Left renal cortex interstitium (tissue), 4 donors: Measurements from ENCODE around the gene GTF2H4. TPM values are rescaled to one million over a fixed set of nuclear protein-coding genes. Genes with fewer than 3 reads are reported as not detected.
"Not testable (repeated sequence)": the region's sequence is repeated elsewhere in the genome, so short reads cannot be mapped to it uniquely, and the experiment has no call there.

Experiments used
- DNase-seq, 4 donors: peaks; one replicate each; pipeline ENCODE4 v3.0.0-alpha.2; 2013; ENCODE audit warnings: low read depth in 4 of 4, low spot score in 2 of 4, missing footprints in 1 of 4
- polyA plus RNA-seq, 4 donors: library from polyadenylated mRNA; unstranded; fragments of 120-200 nt; gene quantifications; one replicate each; pipeline ENCODE4 v1.2.1, GENCODE V29; 2013; ENCODE audit not compliant: insufficient read length in 4 of 4

GTF2H4 gene
- polyA plus RNA-seq, 4 donors = 35.3 to 60.7 (median 45.6) TPM

DNA sequence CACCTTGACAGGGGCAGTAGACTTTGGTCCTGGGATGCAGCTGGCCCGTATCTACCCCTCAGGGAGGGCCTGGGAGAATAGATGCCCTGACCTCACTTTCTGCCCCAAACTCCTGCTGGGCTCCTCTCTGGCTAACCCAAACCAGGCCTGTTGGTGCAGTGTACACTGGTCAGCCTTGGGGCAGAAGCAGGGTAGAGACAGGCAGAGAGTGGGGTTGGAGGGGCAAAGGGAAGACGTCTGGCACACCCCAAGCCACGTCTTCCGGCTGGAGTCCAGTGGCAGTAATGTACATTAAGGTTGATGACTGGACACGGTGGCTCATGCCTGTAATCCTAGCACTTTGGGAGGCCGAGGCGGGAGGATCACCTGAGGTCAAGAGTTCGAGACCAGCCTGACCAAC lies 14.3 kb upstream of the GTF2H4 start:
- DNase-seq = no peak

DNA sequence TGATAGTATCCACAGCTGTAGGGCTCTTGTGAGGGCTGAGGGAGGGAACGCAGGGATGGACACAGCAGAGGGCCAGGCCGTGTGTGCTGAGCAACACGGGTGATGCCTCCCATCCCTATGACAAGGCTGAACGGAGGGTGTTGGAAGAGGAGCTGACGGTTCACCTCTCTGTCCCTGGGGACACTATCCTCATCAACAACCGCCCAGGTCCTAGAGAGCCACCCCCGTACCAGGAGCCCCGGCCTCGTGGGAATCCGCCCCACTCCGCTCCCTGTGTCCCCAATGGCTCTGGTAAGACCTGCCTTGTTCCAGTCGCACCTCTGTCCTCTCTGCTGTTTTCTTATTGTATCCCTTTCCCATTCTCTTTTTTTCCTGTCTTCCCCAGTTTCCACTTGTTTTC lies 13.6 kb upstream of the GTF2H4 start:
- DNase-seq = no peak

DNA sequence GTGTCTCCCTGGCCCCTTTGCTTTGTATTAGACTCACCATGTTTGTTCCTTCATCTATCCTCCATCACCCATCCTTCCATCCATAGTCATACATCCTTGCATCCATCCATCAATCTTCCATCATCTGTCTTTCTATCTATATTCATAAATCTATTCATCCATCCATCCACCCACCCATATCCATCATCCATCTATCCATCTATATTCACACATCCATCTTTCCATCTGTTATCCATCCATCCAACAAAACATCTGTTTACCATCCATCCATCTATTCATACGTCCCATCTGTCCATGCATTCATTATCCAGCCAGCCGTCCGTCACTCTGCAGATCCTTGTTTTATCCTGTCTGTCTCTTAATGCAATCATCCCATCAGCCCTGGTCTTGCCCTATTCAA lies 13.1 kb upstream of the GTF2H4 start:
- DNase-seq = no peak

DNA sequence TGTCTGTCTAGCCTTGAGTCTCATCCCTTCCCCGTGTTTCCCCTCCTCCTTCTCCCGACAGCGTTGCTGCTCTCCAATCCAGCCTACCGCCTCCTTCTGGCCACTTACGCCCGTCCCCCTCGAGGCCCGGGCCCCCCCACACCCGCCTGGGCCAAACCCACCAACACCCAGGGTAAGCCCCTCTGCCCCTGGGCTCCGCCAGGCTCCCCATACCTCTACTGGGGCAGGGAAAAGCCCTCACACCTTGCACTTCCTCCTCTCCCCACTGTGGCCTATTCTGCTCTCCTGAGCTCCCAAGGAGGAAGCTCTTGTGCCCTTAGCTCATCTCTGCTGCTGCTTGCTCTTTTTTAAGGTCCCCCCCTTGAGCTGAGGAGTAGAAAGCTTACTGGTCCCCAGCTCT lies 12.7 kb upstream of the GTF2H4 start:
- DNase-seq = no peak

DNA sequence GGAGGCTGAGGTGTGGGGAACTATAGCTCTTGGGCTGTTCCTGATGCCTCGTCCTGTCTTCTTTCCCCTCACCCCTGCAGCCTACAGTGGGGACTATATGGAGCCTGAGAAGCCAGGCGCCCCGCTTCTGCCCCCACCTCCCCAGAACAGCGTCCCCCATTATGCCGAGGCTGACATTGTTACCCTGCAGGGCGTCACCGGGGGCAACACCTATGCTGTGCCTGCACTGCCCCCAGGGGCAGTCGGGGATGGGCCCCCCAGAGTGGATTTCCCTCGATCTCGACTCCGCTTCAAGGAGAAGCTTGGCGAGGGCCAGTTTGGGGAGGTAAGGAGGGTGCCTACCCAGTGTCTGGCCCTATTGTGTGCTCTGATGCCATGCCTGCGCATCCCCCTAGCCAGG lies 11.5 kb upstream of the GTF2H4 start:
- DNase-seq = no peak

DNA sequence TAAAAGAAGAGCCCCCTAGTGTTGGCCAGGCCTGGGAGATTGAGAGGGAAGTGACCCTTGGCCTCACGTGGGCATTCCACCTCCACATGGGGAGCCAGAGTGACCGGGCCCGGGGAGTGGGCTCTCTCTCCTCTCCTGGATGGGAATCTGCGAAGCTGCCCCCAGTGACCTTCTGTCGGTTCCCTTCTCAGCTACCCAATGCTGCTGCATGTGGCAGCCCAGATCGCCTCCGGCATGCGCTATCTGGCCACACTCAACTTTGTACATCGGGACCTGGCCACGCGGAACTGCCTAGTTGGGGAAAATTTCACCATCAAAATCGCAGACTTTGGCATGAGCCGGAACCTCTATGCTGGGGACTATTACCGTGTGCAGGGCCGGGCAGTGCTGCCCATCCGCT lies 10.1 kb upstream of the GTF2H4 start:
- no peak for DNase-seq

DNA sequence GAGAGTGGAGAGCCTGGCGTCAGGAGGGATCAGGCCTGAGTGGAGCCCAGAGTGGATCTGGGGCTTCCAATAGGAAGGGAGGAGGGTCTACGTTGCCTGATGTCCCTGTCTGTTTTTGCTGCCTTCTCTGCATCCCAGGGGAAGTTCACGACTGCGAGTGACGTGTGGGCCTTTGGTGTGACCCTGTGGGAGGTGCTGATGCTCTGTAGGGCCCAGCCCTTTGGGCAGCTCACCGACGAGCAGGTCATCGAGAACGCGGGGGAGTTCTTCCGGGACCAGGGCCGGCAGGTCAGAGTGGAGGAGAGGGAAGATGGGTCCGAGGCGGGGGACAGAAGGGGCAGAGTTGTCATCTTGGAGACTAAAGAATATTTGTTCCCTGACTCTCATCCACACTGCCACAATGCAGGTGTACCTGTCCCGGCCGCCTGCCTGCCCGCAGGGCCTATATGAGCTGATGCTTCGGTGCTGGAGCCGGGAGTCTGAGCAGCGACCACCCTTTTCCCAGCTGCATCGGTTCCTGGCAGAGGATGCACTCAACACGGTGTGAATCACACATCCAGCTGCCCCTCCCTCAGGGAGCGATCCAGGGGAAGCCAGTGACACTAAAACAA lies 9.2 kb upstream of the GTF2H4 start:
- DNase-seq = no peak

DNA sequence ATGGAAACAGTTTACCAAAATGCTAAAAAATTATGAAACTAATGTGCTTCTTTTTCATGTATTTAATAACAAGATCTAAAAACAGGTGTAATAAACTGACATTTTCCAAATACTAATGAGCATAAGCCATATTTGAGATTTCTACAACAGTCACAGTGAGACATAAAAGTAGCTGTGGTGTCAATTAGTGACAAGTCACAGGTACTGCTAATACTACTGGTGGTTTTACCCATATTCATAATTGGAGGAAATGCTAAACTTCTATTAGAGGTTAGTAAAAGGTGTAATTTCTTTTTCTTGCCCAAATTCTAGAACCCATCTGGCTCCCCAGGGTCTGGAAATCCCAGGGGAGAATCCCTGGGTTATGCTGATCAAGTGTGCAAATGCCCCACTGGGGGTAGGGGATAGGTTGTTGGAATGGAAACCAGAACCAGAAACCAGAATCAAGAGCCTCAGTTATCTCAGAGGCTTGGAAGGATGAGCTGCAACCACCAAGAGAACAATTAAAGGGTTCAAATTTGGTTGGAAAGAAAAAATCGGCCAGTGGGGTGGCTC lies 7.1 kb upstream of the GTF2H4 start:
- DNase-seq = no peak

DNA sequence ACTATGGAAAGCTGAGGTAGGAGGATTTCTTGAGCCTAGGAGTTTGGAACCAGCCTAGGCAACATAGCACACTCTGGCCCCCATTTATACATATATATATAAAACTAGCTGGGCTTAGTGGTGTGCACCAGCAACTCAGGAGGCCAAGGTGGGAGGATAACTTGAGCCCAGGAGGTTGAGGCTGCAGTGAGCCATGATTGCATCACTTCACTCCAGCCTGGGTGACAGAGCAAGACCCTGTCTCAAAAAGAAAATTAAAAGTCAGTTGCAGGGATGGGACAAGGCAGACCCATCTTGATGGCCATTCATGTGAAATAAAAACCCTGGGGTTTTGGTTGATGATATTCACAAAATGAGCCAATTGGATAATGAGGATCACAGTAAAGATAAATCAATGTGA lies 6.6 kb upstream of the GTF2H4 start:
- DNase-seq = no peak

DNA sequence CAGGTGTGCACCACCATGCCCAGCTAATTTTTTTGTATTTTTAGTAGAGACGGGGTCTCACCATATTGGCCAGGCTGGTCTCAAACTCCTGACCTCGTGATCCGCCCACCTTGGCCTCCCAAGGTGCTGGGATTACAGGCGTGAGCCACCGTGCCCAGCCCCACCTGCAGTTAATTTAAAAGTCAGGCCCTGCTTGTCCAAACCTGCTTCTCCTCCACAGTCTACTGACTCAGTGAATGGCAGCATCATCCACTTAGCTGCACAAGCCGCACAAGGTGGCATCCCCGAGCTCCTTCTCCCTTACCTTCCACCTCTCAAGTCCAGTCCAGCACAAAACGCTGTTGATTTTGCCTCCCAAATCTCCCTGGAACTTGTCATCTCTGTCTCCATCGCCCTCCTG lies 5.8 kb upstream of the GTF2H4 start:
- not testable (repeated sequence) for DNase-seq

DNA sequence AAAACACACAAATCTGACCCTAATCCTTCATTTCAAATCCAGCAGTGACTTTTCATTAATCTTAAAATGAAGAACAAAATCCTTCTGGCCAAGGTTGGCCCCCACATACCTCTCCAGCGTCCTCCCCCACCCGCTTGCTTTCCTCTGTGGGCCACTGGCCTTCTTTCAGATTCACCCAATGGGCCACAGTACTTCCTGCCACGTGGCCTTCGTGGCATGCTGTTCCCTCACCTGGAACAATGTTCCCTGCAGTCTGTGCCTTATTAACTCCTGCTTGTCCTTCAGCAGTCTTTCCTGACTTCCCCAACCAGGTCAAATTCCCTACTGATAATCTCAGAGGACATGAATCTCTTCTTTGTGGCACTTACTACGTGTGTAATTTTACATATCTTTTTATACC lies 5.3 kb upstream of the GTF2H4 start:
- DNase-seq = no peak

DNA sequence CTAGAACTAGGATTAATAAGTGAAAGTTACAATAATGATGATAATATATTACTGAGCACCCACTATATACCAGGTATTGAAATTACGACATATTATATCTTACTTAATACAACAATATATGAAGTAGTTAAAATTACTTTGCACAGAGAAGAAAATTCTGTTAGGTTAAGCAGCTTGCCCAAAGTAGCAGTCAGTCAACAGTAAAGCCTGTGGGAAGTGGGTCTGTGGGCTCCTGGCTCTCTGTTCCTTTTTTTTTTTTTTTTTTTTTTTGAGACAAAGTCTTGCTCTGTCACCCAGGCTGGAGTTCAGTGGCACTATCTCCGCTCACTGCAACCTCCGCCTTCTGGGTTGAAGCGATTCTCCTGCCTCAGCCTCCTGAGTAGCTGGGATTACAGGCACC lies 4.8 kb upstream of the GTF2H4 start:
- no peak for DNase-seq

DNA sequence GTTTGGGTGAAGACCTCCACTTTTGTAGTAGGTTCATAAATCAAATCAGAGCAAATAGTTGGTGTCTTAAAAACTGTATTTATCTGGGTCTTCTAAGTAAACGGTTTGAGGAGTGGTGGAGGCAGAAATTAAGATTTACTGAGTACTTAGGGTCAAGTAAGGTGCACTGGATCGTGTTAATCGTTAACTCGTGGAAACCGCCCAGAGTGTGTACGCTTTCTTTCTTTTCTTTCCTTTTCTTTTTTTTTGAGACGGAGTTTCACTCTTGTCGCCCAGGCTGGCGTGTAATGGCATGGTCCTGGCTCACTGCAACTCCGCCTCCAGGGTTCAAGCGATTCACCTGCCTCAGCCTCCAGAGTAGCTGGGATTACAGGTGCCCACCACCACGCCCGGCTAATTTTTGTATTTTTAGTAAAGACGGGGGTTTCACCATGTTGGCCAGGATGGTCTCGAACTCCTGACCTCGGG lies 683 bp upstream of the GTF2H4 start:
- not testable (repeated sequence) for DNase-seq

DNA sequence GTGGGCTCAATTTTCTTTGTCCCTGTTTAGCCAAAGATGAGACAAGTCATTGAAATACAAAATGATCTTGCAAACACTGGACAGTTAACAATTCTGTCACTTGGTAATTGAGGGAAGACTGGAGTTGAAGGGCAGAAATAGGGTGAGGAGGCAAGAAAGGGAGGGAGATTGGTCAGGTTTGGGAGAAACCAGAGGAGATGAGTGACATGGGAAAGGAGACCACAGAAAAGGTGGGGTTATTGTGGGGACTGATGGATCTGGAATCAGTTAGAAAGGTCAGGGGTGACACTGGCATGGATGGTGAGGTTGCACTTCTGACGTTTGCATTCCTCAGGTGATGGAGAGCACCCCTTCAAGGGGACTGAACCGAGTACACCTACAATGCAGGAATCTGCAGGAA lies 693 bp downstream of the GTF2H4 start:
- no peak for DNase-seq

DNA sequence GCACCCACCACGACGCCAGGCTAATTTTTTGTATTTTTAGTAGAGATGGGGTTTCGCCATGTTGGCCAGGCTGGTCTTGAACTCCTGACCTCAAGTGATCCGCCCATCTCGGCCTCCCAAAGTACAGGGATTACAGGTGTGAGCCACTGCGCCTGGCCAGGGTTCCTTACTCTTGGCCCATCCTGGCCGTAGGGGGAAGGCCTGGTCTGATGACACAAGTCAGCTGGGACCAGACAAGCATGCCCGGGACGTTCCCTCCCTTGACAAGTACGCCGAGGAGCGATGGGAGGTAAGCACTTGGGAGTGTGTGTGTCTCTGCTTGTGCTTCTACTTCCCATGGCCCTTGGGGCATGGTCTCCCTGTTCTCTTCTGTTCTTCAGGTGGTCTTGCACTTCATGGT lies 2.5 kb downstream of the GTF2H4 start:
- DNase-seq = not testable (repeated sequence)

DNA sequence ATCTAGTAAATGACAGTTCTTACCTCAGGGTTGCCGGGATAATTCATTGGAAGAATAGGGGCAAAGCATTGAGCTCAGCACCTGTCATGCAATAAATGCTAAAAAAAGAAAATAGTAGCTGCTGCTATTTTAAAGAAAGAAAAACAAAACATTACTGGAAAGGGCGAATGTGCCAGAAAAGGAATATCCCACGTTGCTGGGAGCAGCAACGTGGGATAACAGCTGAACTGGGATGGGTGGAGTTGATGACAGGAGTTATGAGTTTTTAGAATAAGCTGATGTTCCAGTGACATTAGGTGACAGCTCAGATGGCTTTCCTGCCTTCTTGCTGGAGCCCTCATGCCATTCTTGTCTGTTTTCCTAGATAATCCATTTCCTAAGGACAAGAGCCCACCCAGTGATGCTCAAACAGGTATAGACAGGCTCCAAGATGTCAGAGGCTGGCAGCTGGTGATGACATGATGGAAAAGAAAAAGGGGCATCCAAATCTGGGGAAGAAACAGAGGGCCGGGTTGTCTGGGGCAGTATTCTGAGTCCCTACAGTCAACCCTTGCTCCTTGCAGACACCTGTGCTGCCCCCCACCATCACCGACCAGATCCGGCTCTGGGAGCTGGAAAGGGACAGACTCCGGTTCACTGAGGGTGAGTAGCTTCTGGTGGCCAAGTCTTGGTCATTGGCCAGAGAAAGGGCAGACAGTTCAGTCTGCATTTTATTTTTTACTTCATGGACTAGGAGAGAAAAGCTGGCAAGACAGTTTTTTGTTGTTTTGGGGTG lies 4.9 kb downstream of the GTF2H4 start:
- DNase-seq = no peak

DNA sequence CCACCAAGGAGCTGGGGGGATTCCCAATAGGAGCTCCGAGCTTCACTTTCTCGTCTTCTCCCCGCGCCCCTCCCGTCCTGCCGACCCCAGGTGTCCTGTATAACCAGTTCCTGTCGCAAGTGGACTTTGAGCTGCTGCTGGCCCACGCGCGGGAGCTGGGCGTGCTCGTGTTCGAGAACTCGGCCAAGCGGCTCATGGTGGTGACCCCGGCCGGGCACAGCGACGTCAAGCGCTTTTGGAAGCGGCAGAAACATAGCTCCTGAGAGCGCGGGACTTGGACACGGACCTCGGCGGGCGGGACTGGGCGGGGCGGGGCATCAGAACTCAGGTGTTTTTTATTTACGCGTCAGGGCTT lies 5.7 kb downstream of the GTF2H4 start:
- DNase-seq = no peak

DNA sequence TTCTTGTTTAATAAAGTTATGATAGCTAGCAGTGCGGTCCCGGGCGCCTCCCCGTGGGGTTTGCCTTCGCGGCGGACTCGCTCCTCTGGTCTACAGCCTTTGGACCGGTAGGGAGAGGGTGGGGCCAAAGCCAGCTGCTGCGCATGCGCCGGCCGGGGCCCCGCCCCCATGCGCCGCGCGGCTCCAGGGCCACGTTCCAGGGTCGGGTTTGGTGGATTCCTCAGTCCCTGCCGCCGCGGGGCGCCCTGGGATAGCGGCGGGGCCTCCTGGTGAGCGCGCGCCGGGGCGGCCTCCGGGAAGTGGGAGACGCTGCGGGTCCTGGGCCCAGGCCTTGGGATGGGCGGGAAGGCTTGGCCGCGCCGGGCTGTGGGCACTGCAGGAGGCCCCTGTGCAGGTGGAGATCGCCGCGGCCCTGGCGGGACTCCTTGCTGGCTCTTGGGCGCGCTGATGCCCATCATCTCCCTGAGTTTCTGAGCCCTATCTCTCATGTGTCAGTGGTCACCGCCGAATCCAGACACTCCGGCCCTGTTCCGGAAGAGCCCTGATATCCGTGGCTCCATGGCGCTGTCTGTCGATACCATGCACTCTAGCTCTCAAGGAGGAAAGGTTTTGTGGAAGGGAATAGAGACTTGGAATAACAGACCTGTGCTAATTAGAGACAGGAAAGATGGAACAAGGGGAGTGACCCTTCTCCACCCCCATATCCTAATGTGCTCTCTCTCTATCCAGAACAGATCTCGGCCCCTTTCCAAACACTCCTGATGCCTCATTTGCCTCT lies 6.3 kb downstream of the GTF2H4 start, which contains the start of gene VARS2:
Gene VARS2 (plus strand): TSS at position 163 of the 778 bp plus-strand sequence. CDS start 599 bp downstream, at position 762.
- DNase-seq = peak; percentile 82 to 90 (median 87)

DNA sequence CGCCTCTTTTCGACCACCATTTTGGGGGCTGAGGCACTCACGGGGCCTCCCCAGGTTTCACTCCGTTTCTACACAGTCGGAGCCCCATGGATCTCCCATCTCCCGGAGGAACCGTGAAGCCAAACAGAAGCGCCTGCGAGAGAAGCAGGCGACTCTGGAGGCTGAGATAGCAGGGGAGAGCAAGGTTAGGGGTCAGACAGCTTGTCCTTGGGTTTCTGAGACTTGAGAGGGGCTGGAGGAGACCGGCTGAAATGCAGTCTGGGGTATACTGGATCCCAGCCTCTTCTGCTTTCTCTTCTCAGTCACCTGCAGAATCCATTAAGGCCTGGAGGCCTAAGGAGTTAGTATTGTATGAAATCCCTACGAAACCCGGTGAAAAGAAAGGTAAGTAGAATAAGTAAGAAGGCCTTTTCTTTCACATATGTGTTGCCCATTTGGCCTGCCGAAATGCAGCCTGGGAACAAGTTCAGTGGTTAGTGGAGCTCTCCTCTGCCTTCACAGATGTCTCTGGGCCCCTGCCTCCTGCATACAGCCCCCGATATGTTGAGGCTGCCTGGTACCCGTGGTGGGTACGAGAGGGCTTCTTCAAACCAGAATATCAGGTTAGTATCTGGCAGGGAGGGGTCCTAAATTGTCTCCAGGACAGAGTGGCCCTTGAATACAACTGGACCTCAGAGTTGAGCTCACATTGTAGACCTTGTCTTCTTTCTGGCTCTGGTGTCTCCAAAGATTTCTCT lies 7.0 kb downstream of the GTF2H4 start:
- no peak for DNase-seq

DNA sequence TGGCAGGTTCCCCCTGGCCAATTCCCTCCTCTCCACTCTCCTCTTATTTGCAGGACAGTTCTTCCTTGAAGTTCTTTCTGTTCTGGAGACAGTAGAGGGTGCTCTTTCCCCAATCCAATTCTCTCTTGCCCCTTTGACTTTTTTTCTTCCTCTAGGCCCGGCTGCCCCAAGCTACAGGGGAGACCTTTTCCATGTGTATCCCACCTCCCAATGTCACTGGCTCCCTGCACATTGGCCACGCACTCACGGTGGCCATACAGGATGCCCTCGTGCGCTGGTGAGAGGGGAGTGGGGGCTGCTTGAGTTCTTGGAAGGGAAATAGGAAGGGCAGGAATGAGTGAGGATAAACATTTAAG lies 7.6 kb downstream of the GTF2H4 start:
- peak; percentile 39 to 72 (median 54) for DNase-seq

DNA sequence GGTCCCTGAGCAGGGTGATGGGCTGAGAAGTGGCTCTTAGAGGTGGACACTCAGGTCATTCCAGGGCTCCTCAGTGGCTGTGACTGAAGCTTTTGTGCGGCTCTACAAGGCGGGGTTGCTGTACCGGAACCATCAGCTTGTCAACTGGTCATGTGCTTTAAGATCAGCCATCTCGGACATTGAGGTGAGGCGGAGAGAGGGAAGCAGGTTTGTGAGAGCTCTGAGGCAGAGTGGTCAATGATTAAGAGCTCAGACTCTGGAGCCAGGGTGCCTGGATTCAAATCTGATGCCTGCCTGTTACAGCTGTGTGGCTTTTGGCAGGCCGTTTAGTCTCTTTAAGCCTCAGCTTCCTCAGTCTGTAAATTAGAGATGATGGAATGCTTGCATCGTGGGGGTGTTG lies 9.0 kb downstream of the GTF2H4 start:
- no peak for DNase-seq
